ENCODE results near the gene NLRC5.

- TF ChIP-seq CTCF (IDR thresholded peaks at IDR 0.05; ENCODE audit: borderline replicate concordance, extremely low read depth, low read length, poor library complexity, severe bottlenecking), result no peak
- no peak for TF ChIP-seq EZH2 (IDR thresholded peaks at IDR 0.05; ENCODE audit: borderline replicate concordance, low read depth, low read length, severe bottlenecking)
These were observed 119.1 kb downstream of the NLRC5 start for GRCh38 chr16:57108432-57108831.

Data from DND-41 (cell line).